Keratinocyte (primary cell): ENCODE measurements around the gene ACOT6. TPM values are rescaled to one million over a fixed set of nuclear protein-coding genes. Genes with fewer than 3 reads are reported as not detected.
"Not testable (repeated sequence)": the region's sequence is repeated elsewhere in the genome, so short reads cannot be mapped to it uniquely, and the experiment has no call there.

Experiments
- DNase-seq: peaks from one replicate; pipeline ENCODE4 v3.0.0-alpha.2; 2011; ENCODE audit warnings: low read depth, missing footprints, low spot score
- FAIRE-seq: peaks from 2 replicates; lab custom pipeline; 2011; peaks lifted over from hg19 to GRCh38; lab: Jason Lieb, UNC
- H2AFZ ChIP-seq: 2 replicates; pipeline ENCODE4 v1.6.0; 2012; ENCODE audit warnings: low read length, control low read depth, inconsistent platforms; ENCODE audit not compliant: control insufficient read depth
- H3K27ac ChIP-seq: 2 replicates; pipeline ENCODE4 v1.5.1; 2011; ENCODE audit warnings: low read length; ENCODE audit not compliant: control insufficient read depth, insufficient read depth
- H3K27me3 ChIP-seq: 3 replicates; pipeline ENCODE4 v1.6.0; 2011; ENCODE audit warnings: low read length; ENCODE audit not compliant: control insufficient read depth, insufficient read depth; ENCODE audit errors: extremely low read depth
- H3K36me3 ChIP-seq, 2 experiments: 2 replicates in 1 of 2; 3 replicates in 1 of 2; pipeline ENCODE4 v1.5.1; 2011; ENCODE audit warnings: low read length in 2 of 2, mild to moderate bottlenecking in 1 of 2; ENCODE audit not compliant: control insufficient read depth in 2 of 2, insufficient read depth in 2 of 2; ENCODE audit errors: extremely low read depth in 1 of 2
- H3K4me1 ChIP-seq: 3 replicates; pipeline ENCODE4 v1.5.1; 2011; ENCODE audit warnings: low read length; ENCODE audit not compliant: control insufficient read depth, insufficient read depth; ENCODE audit errors: extremely low read depth
- H3K4me2 ChIP-seq: 3 replicates; pipeline ENCODE4 v1.6.0; 2011; ENCODE audit warnings: low read depth, low read length; ENCODE audit not compliant: control insufficient read depth, insufficient read depth; ENCODE audit errors: extremely low read depth
- H3K4me3 ChIP-seq, 3 experiments: fragments of 200-600 bp in 1 of 3; sonication (generic) in 1 of 3; 2 replicates in 2 of 3; 3 replicates in 1 of 3; pipeline ENCODE4 v1.5.1; 2011 to 2016; ENCODE audit warnings: low read length in 3 of 3, mild to moderate bottlenecking in 3 of 3, control low read depth in 2 of 3, inconsistent platforms in 1 of 3, low read depth in 1 of 3, mixed read lengths in 1 of 3, mixed run types in 1 of 3, moderate library complexity in 1 of 3; ENCODE audit not compliant: control insufficient read depth in 2 of 3, insufficient read depth in 2 of 3; ENCODE audit errors: extremely low read depth in 1 of 3
- H3K79me2 ChIP-seq: 2 replicates; pipeline ENCODE4 v1.6.0; 2012; ENCODE audit warnings: low read length; ENCODE audit not compliant: control insufficient read depth, insufficient read depth
- H3K9ac ChIP-seq: 3 replicates; pipeline ENCODE4 v1.6.0; 2011; ENCODE audit warnings: low read length; ENCODE audit not compliant: control insufficient read depth, insufficient read depth; ENCODE audit errors: extremely low read depth
- H3K9me1 ChIP-seq: 3 replicates; pipeline ENCODE4 v1.6.0; 2011; ENCODE audit warnings: low read length; ENCODE audit not compliant: control insufficient read depth, insufficient read depth; ENCODE audit errors: extremely low read depth
- H3K9me3 ChIP-seq: 2 replicates; pipeline ENCODE4 v1.5.1; 2012; ENCODE audit warnings: low read depth, low read length; ENCODE audit not compliant: control insufficient read depth
- H4K20me1 ChIP-seq: 3 replicates; pipeline ENCODE4 v1.6.0; 2011; ENCODE audit warnings: low read length; ENCODE audit not compliant: control insufficient read depth, insufficient read depth; ENCODE audit errors: extremely low read depth
- EZH2 ChIP-seq: IDR thresholded peaks from one replicate; pipeline ENCODE4 v1.6.1; 2012; ENCODE audit warnings: inconsistent platforms, mild to moderate bottlenecking, low read length, moderate library complexity
- dilution Hi-C: fragments of 300-500 bp; cut with MboI; formaldehyde crosslinking; loops from one replicate; pipeline ENCODE4 v1.7.0; 2020; ENCODE audit warnings: low sequenced_read_pairs; ENCODE audit not compliant: extremely low pct_ligation_motif_present
- polyA plus RNA-seq, 5 experiments: library from polyadenylated mRNA; depleted of rRNA in 3 of 5; stranded (reverse) in 3 of 5; stranded (forward) in 1 of 5; unstranded in 1 of 5; fragments of >200 nt; gene quantifications; 1 replicate in 1 of 5; 2 replicates in 3 of 5; 3 replicates in 1 of 5; pipeline versions ENCODE4 v1.2.1 to v1.2.3, GENCODE V29; 2011 to 2012; ENCODE audit warnings: missing spikeins in 2 of 5, low read depth in 1 of 5, low replicate concordance in 1 of 5
- TF ChIP-seq, protein P1 (sequence below), 3 experiments: IDR thresholded peaks in 1 of 3; conservative IDR thresholded peaks in 1 of 3; optimal IDR thresholded peaks in 1 of 3; 2 replicates in 2 of 3; 3 replicates in 1 of 3; pipeline versions ENCODE3 to v1.5.1; 2011; ENCODE audit warnings: low read length in 3 of 3, mild to moderate bottlenecking in 3 of 3, moderate library complexity in 2 of 3, control low read depth in 1 of 3, inconsistent platforms in 1 of 3; ENCODE audit not compliant: insufficient read depth in 2 of 3; ENCODE audit errors: extremely low read depth in 1 of 3

ACOT6 gene
- polyA plus RNA-seq, 1 donor (not counting 4 experiments of a cell fraction or from before 2014, with no cell fraction given), result not detected

DNA sequence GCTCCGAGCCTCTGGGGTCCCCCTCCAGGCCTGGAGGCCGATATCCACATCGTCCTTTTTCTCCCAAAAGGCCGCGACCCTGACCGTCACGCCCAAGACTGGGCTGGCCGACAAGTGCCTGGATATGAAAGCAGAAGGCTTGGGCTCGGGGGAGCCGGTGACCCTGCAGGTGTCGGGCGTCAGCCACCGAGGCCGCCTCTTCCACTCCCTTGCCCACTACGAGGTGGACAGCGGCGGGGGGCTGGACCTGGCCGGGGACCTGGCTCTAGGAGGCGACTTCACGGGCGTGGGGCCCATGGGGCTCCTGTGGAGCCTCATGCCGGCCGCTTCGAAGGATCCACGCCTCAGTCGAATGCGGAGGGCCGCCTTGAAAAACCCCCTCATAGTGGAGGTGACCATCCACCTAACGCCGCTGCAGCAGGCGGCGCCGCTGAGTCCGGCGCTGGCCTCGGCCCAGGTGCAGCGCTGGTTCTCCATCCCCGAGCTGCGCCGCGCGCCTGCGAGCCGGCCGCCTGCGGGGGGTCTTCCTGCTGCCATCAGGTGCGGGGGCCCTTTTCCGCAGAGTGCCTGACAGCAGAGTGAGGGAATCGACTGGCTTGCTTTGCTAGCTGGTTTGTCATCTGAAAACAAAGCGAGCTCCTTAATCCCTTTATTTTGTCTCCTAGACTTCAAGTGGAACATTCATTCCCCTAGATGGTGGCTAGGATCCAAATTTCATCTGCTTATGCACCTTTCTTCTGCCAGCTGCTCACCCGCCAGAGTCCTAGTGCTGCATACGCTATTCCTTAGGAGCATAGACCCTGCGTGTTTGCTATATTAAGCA, 21.9 kb downstream of the ACOT6 start:
- TF ChIP-seq EZH2, result peak; percentile 41
- TF ChIP-seq, protein P1, sequence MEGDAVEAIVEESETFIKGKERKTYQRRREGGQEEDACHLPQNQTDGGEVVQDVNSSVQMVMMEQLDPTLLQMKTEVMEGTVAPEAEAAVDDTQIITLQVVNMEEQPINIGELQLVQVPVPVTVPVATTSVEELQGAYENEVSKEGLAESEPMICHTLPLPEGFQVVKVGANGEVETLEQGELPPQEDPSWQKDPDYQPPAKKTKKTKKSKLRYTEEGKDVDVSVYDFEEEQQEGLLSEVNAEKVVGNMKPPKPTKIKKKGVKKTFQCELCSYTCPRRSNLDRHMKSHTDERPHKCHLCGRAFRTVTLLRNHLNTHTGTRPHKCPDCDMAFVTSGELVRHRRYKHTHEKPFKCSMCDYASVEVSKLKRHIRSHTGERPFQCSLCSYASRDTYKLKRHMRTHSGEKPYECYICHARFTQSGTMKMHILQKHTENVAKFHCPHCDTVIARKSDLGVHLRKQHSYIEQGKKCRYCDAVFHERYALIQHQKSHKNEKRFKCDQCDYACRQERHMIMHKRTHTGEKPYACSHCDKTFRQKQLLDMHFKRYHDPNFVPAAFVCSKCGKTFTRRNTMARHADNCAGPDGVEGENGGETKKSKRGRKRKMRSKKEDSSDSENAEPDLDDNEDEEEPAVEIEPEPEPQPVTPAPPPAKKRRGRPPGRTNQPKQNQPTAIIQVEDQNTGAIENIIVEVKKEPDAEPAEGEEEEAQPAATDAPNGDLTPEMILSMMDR (optimal IDR thresholded peaks at IDR 0.05 in 1 of 3, IDR thresholded peaks at IDR 0.05 in 1 of 3, conservative IDR thresholded peaks at IDR 0.05 in 1 of 3; ENCODE audit: extremely low read depth in 1 of 3, insufficient read depth in 2 of 3, low read length in 3 of 3), result peak in 1 of 3 experiments; percentile 35
- H2AFZ ChIP-seq, result peak overlapping the region; percentile 91
- H3K4me1 ChIP-seq, result peaks cover 6% of the 10 kb centered on the region
- H3K79me2 ChIP-seq, result no peaks in the 10 kb centered on the region
- peaks cover 10% of the 10 kb centered on the region for H3K27me3 ChIP-seq
- FAIRE-seq (no peak), DNase-seq (no peak)
- no peaks in the 10 kb centered on the region for H3K9me3 ChIP-seq
- no peak overlapping the region for H3K27ac ChIP-seq
- dilution Hi-C loops, result no loop called here
- H3K9ac ChIP-seq, result peak overlapping the region; percentile 60
- peak overlapping the region; percentile 29 to 73 (median 55) for H3K4me3 ChIP-seq
- H4K20me1 ChIP-seq, result no peaks in the 10 kb centered on the region
- H3K4me2 ChIP-seq, result peak overlapping the region; percentile 92
- H3K36me3 ChIP-seq, result no peaks in the 10 kb centered on the region
- H3K9me1 ChIP-seq, result no peaks in the 10 kb centered on the region

GRCh38 chr14:73636355-73636754, 24.0 kb downstream of the ACOT6 start:
- DNase-seq, H3K27ac ChIP-seq, H3K4me2 ChIP-seq, H3K36me3 ChIP-seq, FAIRE-seq, H3K9me3 ChIP-seq, H3K79me2 ChIP-seq, dilution Hi-C loops, H3K4me3 ChIP-seq, H4K20me1 ChIP-seq, H3K9ac ChIP-seq, H2AFZ ChIP-seq, H3K9me1 ChIP-seq, H3K27me3 ChIP-seq, H3K4me1 ChIP-seq: not testable (repeated sequence)
